Activated CD4-positive, CD25-positive, alpha-beta regulatory T cell (primary cell): ENCODE measurements around the gene PLCL1.

Experiments
- DNase-seq, 4 experiments: peaks; one replicate each; lab custom pipeline; 2025; lab: John Stamatoyannopoulos, UW

PLCL1 gene

DNA sequence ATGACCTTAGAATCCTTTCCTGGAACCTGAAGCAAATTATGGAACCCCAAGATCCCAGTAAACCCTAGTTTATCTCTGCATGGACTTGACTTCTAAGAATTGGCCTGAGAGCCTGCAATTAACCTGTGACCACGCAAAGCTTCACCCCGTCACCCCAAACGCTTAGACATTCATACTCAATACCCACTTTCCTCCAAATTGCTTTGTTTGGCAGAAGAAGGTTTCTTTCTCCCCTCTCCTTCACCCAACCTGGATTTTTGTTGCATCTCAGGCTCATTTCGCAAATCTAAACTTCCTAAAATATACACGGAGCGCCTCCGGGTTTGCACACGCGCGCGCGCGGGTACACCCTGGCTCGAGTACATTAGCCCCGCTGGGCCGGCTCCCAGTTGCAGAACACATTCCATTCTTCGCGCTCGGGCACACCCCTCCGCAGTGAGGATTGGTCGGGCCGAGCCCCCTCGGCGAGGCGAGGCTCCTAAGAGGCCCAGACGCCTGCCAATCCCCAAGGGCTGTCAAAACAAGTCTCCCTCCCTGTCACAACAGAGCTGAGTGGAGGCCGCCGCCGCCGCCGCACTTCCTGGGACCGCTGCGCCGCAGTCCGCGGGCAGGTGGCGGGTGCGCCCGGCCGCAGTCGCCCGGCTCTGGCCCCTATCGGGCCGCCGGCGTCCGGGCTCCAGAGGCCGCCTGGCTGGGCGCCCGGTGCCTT lies at the start of gene PLCL1:
Gene PLCL1, plus strand, starts transcription at position 545 of the 709 bp plus-strand sequence.
- peak; percentile 72 to 79 (median 77) for DNase-seq

DNA sequence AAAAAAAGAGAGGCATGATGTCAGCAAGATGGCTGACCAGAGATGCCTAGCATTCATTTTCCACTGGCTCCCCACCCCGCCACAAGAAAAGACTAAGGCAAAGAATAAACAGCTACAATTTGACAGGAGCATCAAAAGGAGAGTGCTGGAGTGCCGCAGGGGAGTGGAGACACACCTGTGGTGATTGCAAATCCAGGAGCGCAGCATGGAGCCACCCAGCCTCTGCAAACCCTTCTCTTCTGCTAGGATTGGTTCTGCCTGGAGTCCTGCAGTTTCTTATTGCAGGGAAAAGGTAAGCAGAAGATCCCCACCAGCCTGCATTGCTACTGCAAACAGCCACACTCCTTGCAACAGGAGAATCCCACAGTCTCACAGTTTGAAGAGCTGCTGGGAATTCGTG lies 45.4 kb upstream of the PLCL1 start:
- DNase-seq: no peak

DNA sequence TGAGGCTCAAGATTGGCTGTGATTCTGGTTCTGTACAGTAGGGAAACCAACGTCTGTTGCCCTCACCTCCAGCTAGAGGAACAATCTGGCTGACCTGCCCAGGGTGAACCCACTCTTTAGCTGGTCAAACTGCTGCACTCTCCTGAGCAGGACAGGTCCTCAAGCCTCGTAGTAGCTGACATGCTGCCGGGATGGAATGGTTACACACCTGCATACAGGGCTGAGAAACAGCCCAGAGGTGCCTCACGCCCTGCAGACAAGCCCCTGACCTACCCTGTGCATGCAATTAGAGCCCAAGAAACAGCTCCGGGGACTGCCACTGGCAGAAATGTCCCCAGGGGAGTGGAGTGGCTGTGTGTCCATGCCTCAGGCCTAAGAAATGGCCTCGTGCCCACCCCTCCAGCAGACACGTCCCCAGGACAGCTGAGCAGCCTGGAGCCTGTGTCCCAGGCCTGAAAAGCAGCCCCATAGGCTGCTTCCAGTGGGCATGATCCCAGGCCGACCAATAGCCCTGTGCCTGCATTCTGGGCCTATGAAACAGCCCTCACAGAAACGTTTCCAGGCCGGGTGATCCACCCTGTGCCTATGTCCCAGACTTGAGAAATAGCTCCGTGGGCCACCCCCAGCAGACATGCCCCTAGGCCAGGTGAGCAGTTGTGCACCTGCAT lies 44.6 kb upstream of the PLCL1 start:
- DNase-seq: no peak

DNA sequence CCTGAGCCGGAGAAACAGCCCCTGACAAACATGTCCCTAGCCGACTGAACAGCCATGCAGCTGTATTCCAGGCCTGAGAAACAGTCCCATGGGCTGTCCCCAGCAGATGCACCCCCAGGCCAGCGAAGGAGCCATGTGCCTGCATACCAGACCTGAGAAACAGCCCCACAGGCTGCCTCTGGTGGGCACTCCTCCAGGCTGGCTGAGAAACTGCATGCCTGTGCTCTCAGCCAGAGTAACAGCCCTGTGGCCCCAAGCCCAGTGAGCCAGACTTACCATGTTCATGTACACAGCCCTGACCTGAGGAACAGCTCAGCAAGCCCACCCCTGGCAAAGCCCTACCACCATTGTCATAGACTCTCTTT lies 44.1 kb upstream of the PLCL1 start:
- no peak for DNase-seq

DNA sequence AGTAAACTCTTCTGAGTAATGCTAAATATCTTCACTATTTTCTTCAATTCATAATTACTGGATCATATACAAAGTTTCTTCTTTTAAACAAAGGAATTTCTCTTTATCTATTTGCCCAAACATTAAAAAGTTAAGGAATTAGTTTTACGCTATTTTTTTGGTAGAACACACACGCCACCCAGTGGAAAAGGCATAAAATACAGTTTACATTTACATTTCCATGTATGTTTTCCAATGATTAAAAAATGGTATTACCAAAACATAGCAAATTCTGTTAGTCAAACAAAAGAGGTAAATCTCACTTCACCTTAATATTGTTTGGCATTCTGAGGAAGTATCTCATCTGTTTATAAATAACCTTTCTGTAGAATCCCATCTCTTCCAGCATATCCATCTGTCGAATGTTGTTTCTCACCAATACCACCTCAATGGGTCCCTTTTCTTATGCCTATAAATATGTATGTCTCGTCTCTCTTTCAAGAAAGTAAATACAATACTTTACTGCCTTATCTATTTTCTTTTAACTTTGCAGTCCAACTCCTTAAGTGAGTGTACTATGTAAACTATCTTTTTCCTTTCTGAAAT lies 26.5 kb upstream of the PLCL1 start:
- peak in 1 of 4 experiments; percentile 12 for DNase-seq

DNA sequence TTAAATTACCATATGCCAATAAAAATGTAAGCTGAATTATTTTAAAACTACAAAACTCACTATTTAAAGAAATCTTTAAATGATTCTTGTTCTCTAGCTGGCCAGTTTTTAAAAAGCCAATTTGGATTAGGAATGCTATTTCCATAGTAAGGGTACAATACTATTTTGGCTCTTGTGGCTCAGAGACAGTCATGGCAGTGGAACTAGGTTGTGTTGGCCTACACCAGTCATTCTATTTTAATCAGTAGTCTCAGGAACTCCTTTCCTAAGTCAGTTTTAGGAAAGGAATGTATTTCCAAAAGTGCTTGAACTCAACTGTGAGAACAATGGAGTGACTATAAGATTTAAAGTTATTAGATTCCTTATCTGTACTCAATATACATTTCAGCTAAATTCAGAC lies 25.1 kb upstream of the PLCL1 start:
- DNase-seq: no peak

DNA sequence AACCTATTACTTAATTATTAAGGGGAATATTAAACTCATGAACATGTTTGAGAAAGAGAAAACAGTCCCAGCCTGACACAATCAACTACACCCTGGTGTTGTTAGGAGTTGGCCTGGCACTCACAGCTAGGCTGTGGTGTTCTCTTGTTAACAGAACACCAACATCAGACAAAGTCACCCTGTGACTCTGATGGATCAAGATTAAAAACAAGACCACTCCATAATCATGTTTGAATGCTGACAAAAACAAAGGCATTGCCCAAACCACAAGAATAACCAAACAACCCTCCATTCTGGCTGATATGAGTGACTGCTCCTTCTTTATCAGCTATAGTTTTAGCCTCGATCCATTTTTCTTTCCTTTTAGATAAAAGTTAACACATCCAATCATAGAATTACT lies 22.3 kb upstream of the PLCL1 start:
- DNase-seq: no peak

DNA sequence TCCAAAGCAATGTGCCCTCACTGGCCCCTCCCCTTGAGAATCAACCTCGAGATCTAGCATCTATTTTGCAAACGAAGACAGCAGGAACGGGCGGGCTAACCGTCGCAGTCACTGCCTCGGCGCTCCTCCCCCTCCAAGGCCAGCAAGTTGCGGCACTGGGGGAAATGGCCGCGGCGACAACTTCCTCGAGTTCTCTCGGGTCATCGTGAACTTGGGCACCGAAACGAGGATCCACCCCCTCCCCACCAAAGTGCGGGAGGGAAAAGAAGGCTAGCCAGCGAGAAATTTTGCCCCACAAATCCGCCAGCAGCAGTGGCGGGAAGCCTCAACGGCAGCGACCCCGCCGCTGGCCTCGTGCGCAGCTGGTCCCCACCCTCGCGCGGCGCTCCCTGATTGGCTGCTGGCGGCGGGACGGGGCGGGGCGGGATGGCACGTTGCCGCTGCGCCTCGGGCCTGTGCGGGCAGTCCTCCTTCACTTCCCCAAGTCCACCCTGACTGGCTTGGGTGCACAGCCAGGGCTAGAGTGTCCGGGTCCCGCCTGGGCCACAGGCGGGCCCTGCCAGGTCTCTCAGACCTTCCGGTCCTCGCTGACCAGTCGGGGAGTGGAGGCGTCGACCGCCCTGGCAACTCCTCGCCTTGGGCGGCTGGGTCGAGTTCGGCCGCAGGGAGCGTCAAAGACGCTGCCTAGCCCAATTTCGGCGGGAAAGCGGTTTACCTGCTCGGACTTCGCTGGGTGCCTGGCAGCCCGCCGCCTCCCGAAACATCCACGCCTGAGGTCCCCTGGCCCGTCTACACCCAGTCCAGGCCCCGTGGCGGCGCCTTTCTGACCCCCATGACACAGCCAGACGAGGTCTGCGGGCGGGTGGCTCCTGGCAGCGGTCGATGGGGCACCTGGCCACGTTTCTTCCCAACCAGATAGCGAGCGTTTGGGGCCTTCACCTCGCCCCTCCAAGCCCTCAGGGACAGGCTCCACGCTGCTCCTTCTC lies 19.1 kb upstream of the PLCL1 start, which contains the start of gene BOLL:
Gene BOLL, minus strand, starts transcription at position 364 of the 986 bp plus-strand sequence. CDS start 3,469 bp downstream, outside the sequence.
- DNase-seq: no peak

DNA sequence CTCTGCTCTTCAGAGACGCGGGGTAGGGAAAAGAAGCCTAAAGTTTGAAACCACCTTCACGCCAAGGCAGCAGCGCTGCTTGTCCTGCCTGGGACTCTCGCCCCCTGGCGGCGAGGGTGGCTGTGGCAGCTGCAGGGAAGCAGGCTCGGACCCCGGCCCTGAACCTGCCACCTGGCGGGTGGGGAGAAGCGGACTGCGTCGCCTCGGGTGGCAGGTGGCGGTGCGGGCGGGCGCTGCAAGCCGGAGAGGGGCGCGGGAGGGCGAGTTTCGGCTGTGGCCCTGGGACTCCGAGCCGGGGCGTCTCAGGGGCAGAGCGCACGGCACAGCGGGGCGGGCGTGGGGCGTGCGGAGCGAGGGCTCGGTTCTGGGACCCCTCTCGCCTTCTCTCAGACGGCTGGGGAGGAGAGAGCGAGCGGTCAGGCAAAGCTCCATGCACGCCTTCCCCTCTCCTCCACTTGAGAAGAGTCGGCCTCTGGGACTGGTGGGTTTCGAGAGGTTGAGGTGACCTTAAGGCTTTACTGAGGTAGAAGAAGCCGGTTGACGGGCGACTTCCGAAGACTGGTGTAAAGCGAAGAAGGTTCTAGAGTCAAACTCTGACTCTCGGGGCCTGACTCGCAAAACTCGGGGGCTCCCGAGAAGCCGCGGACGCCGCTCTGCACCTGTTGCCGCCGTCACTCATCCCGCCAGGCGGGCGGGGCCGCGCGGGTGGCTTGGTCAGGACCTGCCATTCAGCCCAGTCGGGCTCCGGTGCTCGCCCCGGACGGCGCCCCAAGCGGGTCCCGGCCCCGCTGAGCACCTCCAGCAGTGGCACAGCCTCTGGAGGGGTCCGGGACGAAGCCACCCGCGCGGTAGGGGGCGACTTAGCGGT lies 18.1 kb upstream of the PLCL1 start:
- DNase-seq: peak; percentile 22 to 34 (median 29)

DNA sequence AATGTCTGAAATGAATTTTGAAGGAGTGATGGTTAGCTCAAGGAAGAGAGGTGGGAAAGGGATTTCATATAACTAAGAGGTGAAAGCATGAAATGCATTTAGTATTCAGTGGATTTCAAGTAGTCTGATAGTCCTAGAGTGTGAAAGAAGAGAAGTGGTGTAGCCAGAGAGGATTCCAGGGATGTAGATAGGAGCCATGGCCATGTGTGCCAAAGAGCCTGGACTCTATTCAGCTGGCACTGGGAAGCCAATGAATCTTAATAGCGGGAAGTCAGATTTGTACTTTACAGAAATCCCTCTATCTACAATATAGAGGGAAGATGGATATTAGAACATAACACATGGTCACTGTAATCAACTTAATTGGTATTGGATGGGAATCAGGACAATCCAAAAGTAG lies 10.9 kb upstream of the PLCL1 start:
- no peak for DNase-seq

DNA sequence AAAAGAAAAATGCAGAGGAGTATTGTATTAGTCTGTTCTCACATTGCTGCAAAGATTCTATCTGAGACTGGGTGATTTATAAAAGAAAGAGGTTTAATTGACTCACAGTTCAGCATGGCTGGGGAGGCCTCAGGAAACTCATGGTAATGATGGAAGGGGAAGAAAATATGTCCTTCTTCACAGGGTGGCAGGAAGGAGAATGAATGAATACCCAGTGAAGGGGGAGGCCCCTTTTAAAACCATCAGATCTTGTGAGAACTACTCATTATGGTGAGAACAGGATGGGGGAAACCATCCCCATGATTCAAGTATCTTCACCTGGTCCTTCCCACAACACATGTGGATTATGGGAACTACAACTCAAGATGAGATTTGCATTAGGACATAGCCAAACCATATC lies 9.1 kb upstream of the PLCL1 start:
- no peak for DNase-seq

DNA sequence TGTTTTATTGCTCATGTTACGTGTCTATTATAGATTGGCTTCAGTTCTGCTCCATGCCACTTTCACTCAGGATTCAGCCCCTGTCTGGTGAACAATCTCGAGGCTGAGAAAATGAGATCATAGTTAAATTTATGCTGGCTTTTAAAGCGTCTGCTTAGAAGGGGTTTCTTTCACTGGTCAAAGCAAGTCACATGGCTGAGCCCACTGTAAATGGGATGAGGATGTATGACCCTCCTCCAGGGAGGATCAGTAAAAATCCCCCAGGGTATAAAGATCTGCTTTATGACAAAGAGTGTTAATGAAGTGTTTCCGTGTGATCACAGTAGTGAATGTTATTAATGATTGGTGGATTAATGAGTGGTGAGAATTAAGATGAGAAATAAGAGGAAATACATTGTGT lies 6.2 kb upstream of the PLCL1 start:
- DNase-seq: no peak

DNA sequence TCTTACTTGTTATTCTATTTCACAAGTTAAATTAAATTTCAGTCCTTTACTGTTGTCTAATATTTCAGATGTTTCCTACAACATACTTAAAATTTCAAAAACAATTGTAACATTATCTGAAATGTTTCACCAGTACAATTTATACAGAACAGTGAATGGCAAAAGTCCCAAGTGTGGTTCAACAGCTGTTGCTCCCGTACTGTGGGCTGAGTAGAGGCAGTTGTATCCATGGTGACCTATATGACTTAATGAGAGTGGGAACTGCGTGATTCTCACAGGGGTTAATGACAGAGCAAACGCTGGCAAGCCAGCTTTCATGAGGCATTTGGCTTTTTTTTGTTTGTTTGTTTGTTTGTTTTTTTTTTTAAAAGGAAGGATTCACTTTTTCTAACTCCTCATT lies 5.3 kb upstream of the PLCL1 start:
- no peak for DNase-seq

DNA sequence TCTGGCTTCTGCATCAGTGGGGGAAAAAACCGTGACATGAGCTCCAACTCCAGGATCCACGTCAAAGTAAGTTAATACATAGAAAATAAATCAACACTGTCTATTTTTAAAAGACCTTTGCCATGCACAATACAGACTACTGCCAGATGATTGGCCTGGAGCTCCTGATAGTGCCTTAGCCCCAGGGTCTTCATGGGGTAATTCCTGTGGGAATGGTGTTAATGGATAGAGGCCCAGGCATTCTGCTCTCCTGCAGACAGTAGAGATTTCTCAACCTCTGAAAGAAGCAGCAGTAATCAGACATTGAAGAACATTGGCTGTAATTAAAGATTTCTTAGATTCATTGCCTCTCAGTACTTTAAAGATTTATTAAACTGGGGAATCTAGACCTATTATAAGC lies 4.3 kb upstream of the PLCL1 start:
- no peak for DNase-seq

DNA sequence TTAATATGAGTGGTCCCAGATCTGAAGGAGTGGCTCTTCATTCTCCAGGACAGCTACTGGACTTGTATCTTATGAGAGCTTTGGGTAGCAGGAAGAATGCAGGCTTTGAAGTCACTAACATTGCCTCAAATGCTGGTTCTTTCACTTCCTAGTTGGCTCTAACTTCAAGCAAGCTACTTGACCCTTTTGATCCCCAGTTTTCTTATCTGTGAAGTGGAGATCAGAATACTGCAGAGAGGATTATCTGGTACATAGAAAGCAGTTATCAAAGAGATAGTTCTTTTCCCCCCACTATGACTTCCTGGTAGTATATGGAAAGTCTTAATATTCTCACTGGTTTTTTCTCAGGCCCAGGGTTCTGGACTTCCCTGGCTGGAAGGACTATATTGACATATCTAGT lies 3.4 kb upstream of the PLCL1 start:
- no peak for DNase-seq

DNA sequence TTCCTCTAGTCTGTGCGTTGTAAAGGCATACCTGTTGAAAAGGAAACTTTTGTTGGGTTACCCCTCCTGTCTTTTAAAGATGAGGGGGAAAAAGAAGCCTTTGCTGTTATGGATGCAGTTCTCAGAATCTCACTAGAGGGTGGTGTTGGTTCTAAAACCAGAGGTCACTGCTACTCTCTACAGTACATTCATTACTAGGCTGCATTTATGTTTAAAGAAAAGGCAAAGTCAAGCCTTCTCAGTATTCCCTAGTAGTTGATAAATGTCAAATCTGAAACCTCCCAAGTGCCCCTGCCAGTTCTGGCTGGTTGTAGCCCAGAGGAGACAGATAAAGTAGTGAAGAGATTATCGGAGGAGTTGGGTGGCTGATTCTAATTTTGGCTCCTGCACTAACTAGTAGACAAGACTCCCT lies 1.4 kb upstream of the PLCL1 start:
- no peak for DNase-seq

DNA sequence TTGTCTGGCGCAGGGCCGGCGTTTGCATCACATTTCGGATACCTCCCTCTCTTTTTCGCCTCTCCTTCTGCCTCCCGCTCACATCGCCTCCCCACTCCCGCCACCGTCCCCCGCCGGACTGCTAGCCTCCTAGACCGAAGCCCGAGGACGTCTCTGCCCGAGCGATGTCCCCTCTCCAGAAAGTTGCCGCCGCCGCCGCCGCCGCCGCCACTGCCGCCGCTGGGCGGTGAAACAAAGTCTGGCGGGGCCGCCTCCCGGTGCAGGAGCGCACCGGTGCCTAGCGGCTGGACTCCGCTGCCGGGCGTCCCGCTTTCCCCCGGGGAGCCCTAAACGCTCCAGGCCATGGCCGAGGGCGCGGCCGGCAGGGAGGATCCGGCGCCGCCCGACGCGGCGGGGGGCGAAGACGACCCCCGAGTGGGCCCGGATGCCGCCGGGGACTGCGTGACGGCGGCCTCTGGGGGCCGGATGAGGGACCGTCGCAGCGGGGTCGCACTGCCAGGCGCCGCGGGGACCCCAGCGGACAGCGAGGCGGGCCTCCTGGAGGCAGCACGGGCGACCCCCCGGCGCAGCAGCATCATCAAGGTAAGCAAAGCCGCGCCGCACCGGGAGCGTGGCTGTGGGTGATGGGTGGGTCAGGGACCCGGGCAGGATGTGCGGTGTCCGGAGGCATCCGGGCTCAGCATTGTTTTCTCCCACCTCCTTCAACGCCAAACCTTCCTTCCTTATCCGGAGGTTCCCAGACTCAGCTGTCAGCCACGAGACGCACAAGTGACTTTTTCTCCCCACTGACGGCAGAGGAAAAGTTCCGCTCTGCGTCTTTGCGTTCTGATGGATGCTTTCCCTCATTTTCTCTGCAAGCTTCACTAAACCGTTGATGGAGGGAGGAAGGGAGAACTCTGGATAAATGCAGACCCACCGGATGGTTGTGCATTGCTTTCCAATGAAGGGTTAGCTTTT lies 643 bp downstream of the PLCL1 start:
- DNase-seq: peak; percentile 13 to 33 (median 28)

DNA sequence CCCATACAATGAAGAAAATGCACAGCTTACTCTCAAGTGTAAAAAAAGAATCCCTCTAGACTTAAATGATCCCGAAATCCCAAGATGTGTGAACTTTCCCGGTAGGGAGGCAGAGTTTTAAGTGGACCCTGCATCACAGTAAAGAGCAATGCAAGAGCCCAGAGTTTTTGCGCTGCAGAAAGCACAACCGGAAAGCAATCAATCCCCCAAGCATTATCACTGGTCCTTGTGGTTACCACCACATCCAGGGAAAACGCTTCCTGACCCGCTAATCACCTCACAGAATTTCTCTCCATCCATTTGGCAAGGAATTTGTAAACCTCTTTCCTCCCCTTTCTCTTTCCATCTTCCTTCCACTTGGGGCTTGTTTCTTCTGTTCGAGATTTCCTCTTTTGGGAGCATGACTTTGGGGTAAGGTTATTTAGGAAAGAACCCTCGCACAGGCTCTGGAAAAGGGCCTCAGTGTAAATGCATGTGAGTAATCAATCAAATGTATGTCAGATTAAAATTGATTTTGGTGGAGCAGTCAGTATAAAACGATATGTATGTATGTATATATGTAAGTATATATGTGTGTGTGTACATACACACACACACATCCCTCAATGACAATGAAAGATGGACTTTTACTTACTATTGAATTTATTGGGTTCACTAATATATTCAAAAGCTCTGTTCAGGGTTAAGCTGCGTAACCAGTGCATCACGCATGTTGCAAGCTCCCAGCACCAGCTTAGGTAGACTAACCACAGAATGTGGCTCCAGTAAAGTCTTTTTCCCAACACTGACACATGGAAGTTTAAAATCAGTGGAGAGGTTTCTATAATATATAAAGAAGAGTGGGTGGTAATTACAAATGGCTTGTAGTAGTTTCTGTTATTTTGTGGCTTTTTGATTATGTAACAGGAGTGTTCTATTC lies 1.6 kb downstream of the PLCL1 start:
- DNase-seq: no peak

DNA sequence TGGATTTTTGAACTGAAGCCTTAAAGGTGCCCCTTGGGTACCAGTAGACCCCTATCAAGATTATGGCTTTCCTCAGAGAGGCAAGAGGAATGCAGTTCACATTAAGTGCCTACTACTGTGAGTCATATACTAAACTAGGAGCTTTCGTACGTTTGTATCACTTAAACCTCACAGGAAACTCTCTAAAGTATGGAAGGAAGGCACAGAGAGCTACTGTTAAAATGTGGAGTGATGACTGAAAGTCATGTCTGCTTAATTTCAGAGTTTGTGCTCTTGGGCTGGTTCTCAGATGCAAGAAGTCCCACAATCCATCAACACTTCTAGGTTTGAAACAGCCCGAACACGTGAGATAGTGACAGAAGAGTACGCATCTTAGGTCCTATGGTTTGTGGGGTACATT lies 4.7 kb downstream of the PLCL1 start:
- no peak for DNase-seq
